GM12878 (cell line): ENCODE results near the gene CCDC88C. TPM values are rescaled to one million over a fixed set of nuclear protein-coding genes. Genes with fewer than 3 reads are reported as not detected.
A peak's percentile ranks its signal among the peaks of the same experiment; 100 is the strongest.

Source experiments
- ASH2L ChIP-seq: fragments of 300-600, 200-600 bp; sonication (generic); IDR thresholded peaks from 2 replicates; pipeline ENCODE4 v1.6.1; 2017; ENCODE audit warnings: low read depth, mild to moderate bottlenecking, borderline replicate concordance
- ATF7 ChIP-seq: fragments of 450-650 bp; IDR thresholded peaks from 2 replicates; pipeline ENCODE4 v1.6.1; 2016; ENCODE audit warnings: low read depth, mild to moderate bottlenecking
- BCL11A ChIP-seq: IDR thresholded peaks from 2 replicates; pipeline ENCODE4 v1.6.1; 2011; ENCODE audit warnings: low read depth, low read length
- BRCA1 ChIP-seq: IDR thresholded peaks from 2 replicates; pipeline ENCODE4 v1.6.1; 2011; ENCODE audit warnings: low read depth, low read length, improper control_type of control experiment
- CHD2 ChIP-seq: IDR thresholded peaks from 2 replicates; pipeline ENCODE4 v1.6.1; 2011; ENCODE audit warnings: low read depth, low read length, improper control_type of control experiment, borderline replicate concordance
- CREM ChIP-seq: IDR thresholded peaks from 2 replicates; pipeline ENCODE4 v1.6.1; 2014; ENCODE audit warnings: antibody characterized with exemption, low read depth
- EED ChIP-seq: sonication (generic); IDR thresholded peaks from 2 replicates; pipeline ENCODE4 v1.6.1; 2016; ENCODE audit warnings: antibody characterized with exemption, low read depth
- EZH2 ChIP-seq: IDR thresholded peaks from 2 replicates; pipeline ENCODE4 v1.6.1; 2012; ENCODE audit warnings: low read depth, mild to moderate bottlenecking, control low read depth, inconsistent platforms, low read length, borderline replicate concordance; ENCODE audit not compliant: control insufficient read depth
- JUND ChIP-seq: IDR thresholded peaks from 2 replicates; pipeline ENCODE4 v1.6.1; 2012; ENCODE audit warnings: low read depth, mild to moderate bottlenecking, low read length, improper control_type of control experiment, moderate library complexity
- NFIC ChIP-seq: IDR thresholded peaks from 2 replicates; pipeline ENCODE4 v1.6.1; 2012; ENCODE audit warnings: low read depth, mild to moderate bottlenecking, inconsistent platforms, low read length, moderate library complexity
- NFYA ChIP-seq: IDR thresholded peaks from 2 replicates; pipeline ENCODE4 v1.6.1; 2011; ENCODE audit warnings: low read depth, mild to moderate bottlenecking, low read length, improper control_type of control experiment, borderline replicate concordance
- NR2C1 ChIP-seq: fragments of 450-650 bp; IDR thresholded peaks from 2 replicates; pipeline ENCODE4 v1.6.1; 2017; ENCODE audit warnings: antibody characterized with exemption, mild to moderate bottlenecking, moderate library complexity
- NRF1 ChIP-seq: conservative IDR thresholded peaks from 2 replicates; pipeline ENCODE4 v1.6.1; 2011; ENCODE audit warnings: mild to moderate bottlenecking, low read depth, low read length, improper control_type of control experiment
- PML ChIP-seq: IDR thresholded peaks from 2 replicates; pipeline ENCODE4 v1.6.1; 2012; ENCODE audit warnings: low read length, inconsistent platforms
- POLR2A ChIP-seq: IDR thresholded peaks from 2 replicates; pipeline ENCODE4 v1.6.1; 2011; ENCODE audit warnings: low read depth, mild to moderate bottlenecking, low read length
- POLR2AphosphoS2 ChIP-seq: IDR thresholded peaks from 2 replicates; pipeline ENCODE4 v1.6.1; 2011; ENCODE audit warnings: low read depth, mild to moderate bottlenecking, low read length, improper control_type of control experiment, moderate library complexity
- POLR2AphosphoS5 ChIP-seq: IDR thresholded peaks from 2 replicates; pipeline ENCODE4 v1.6.1; 2011; ENCODE audit warnings: mild to moderate bottlenecking, low read length, inconsistent platforms
- POU2F2 ChIP-seq: IDR thresholded peaks from 3 replicates; pipeline ENCODE4 v1.6.1; 2011; ENCODE audit warnings: low read depth, mild to moderate bottlenecking, low read length, borderline replicate concordance
- RAD51 ChIP-seq: fragments of 450-650 bp; IDR thresholded peaks from 2 replicates; pipeline ENCODE4 v1.6.1; 2016; ENCODE audit warnings: moderate library complexity, mild to moderate bottlenecking, inconsistent platforms
- SIN3A ChIP-seq: IDR thresholded peaks from 2 replicates; pipeline ENCODE4 v1.6.1; 2012; ENCODE audit warnings: low read depth, low read length, improper control_type of control experiment
- SPI1 ChIP-seq: IDR thresholded peaks from 2 replicates; pipeline ENCODE4 v1.6.1; 2011; ENCODE audit warnings: low read depth, mild to moderate bottlenecking, low read length, moderate library complexity, borderline replicate concordance; ENCODE audit not compliant: insufficient read depth
- SREBF1 ChIP-seq: IDR thresholded peaks from 2 replicates; pipeline ENCODE4 v1.6.1; 2012; ENCODE audit warnings: mild to moderate bottlenecking, low read length
- STAT3 ChIP-seq: IDR thresholded peaks from 2 replicates; pipeline ENCODE4 v1.6.1; 2011; ENCODE audit warnings: low read depth, low read length, improper control_type of control experiment
- SUPT20H ChIP-seq: IDR thresholded peaks from 2 replicates; pipeline ENCODE4 v1.6.1; 2011; ENCODE audit warnings: low read depth, mild to moderate bottlenecking, low read length, moderate library complexity, borderline replicate concordance; ENCODE audit not compliant: control insufficient read depth
- TCF12 ChIP-seq: IDR thresholded peaks from 2 replicates; pipeline ENCODE4 v1.6.1; 2011; ENCODE audit warnings: low read depth, mild to moderate bottlenecking, low read length
- TCF3 ChIP-seq: IDR thresholded peaks from 2 replicates; pipeline ENCODE4 v1.6.1; 2012; ENCODE audit warnings: low read depth, mild to moderate bottlenecking, low read length, borderline replicate concordance; ENCODE audit not compliant: insufficient read depth
- TCF7 ChIP-seq: IDR thresholded peaks from 2 replicates; pipeline ENCODE4 v1.6.1; 2014; ENCODE audit warnings: antibody characterized with exemption, borderline replicate concordance
- ZBED1 ChIP-seq: IDR thresholded peaks from 2 replicates; pipeline ENCODE4 v1.6.1; 2016; ENCODE audit warnings: borderline replicate concordance
- ZNF217 ChIP-seq: fragments of 450-650 bp; IDR thresholded peaks from 2 replicates; pipeline ENCODE4 v1.6.1; 2017; ENCODE audit warnings: antibody characterized with exemption, mild to moderate bottlenecking
- polyA plus RNA-seq, 11 experiments: library from polyadenylated mRNA; depleted of rRNA in 4 of 11; unstranded in 6 of 11; stranded (reverse) in 5 of 11; fragments of >200 nt; fragmentation: Nextera tagmentation in 4 of 11; fragmentation: Illumina TruSeq in 1 of 11; extraction: Ambion mirVana in 4 of 11; extraction: Trizol in 1 of 11; gene quantifications; 1 replicate in 1 of 11; 2 replicates in 10 of 11; pipeline versions ENCODE4 v1.2.1 to v1.2.3, GENCODE V29; 2011 to 2016; ENCODE audit warnings: inconsistent platforms in 2 of 11, missing spikeins in 2 of 11, low read depth in 1 of 11
- total RNA-seq, 4 experiments: library from RNA; depleted of rRNA in 3 of 4; stranded (reverse); fragments of >200 nt in 3 of 4; fragmentation: Illumina TruSeq in 1 of 4; extraction: Trizol in 1 of 4; gene quantifications; 2 replicates each; pipeline versions ENCODE4 v1.2.1 to v1.2.3, GENCODE V29; 2013 to 2021
- TF ChIP-seq, protein P1 (sequence below): fragments of 450-650 bp; IDR thresholded peaks from 2 replicates; pipeline ENCODE4 v1.6.1; 2016; ENCODE audit warnings: mild to moderate bottlenecking
- TF ChIP-seq, protein P2 (sequence below): IDR thresholded peaks from 2 replicates; pipeline ENCODE4 v1.6.1; 2011; ENCODE audit warnings: borderline replicate concordance, low read depth, mild to moderate bottlenecking, moderate library complexity, low read length; ENCODE audit not compliant: insufficient read depth, poor library complexity, severe bottlenecking
- TF ChIP-seq, protein P3 (sequence below): IDR thresholded peaks from 2 replicates; pipeline ENCODE4 v1.6.1; 2011; ENCODE audit warnings: low read depth, mild to moderate bottlenecking, low read length, moderate library complexity, borderline replicate concordance; ENCODE audit errors: extremely low read depth

CCDC88C gene
- total and polyA plus RNA-seq, 10 of the 15 experiments (the other 5 are each of a cell fraction or from before 2014, with no cell fraction given) = 4.0 to 79.6 (median 36.6) TPM

DNA sequence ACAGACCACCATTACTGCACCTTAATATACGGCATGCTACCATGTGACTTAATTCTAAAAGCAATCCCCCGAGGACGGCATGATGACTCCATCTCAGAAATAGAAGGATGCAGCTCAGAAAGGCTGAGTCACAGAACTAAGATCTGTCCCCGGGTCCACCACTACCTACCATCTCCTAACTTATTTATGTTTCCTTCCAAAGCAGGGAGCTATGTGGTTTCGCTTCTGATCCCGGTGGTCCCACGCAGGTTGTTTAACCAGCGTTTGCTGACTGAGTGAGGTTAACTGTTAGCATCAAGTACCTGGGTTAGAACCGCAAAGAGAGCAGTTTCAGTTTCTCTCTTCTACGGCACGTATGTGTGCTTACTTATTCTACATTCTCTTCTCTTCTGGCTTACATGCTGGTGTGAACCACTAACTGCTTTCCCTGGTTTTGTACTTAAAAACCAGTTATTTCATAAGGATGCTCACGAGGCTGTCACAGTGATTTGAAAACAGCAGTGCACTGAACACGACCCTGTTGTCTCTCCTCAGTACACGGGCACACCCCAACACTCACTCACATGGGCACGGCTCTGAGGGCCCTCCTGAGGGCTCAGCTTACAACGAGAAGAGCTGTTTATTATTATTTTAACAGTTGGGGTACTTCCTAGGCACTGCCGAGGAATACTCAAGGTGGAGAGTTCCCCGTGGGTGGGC lies 66.7 kb downstream of the CCDC88C start (continued):
- TF ChIP-seq ASH2L (no peak), TCF7 (no peak), SPI1 (no peak), POU2F2 (peak; percentile 68; the same call in 1 of the 3 replicates), CREM (0 out of 2 replicates have a peak, but pooled peaks have one; percentile 14), SIN3A (no peak), BRCA1 (no peak), STAT3 (no peak), SREBF1 (no peak), RAD51 (peak; percentile 53; the same call in 1 of the 2 replicates), JUND (no peak), TCF3 (no peak), SUPT20H (no peak), POLR2AphosphoS5 (peak; percentile 71; the same call in 1 of the 2 replicates), EED (peak; percentile 64), TCF12 (no peak), BCL11A (peak; percentile 82), NR2C1 (no peak), NFIC (peak; percentile 61; the same call in 1 of the 2 replicates), ATF7 (peak; percentile 67), NFYA (no peak), EZH2 (0 out of 2 replicates have a peak, but pooled peaks have one; percentile 77), POLR2A (peak; percentile 62), CHD2 (peak; percentile 51; the same call in 1 of the 2 replicates), ZNF217 (no peak), NRF1 (no peak), ZBED1 (no peak), POLR2AphosphoS2 (no peak), PML (no peak)
- TF ChIP-seq, protein P1, sequence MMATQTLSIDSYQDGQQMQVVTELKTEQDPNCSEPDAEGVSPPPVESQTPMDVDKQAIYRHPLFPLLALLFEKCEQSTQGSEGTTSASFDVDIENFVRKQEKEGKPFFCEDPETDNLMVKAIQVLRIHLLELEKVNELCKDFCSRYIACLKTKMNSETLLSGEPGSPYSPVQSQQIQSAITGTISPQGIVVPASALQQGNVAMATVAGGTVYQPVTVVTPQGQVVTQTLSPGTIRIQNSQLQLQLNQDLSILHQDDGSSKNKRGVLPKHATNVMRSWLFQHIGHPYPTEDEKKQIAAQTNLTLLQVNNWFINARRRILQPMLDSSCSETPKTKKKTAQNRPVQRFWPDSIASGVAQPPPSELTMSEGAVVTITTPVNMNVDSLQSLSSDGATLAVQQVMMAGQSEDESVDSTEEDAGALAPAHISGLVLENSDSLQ = peak; percentile 52; the same call in 1 of the 2 replicates
- TF ChIP-seq, protein P2, sequence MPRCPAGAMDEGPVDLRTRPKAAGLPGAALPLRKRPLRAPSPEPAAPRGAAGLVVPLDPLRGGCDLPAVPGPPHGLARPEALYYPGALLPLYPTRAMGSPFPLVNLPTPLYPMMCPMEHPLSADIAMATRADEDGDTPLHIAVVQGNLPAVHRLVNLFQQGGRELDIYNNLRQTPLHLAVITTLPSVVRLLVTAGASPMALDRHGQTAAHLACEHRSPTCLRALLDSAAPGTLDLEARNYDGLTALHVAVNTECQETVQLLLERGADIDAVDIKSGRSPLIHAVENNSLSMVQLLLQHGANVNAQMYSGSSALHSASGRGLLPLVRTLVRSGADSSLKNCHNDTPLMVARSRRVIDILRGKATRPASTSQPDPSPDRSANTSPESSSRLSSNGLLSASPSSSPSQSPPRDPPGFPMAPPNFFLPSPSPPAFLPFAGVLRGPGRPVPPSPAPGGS = no peak
- TF ChIP-seq, protein P3, sequence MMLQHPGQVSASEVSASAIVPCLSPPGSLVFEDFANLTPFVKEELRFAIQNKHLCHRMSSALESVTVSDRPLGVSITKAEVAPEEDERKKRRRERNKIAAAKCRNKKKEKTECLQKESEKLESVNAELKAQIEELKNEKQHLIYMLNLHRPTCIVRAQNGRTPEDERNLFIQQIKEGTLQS = no peak
